GM19463 (cell line): ENCODE measurements around the gene SMYD3.
A peak's percentile ranks its signal among the peaks of the same experiment; 100 is the strongest.

Source experiments
- ATAC-seq: cut with Tn5 transposase; IDR thresholded peaks from one replicate; pipeline ENCODE4 v1.9.1; 2021; ENCODE audit warnings: mild to moderate bottlenecking, moderate library complexity; ENCODE audit not compliant: unreplicated experiment

Gene SMYD3

GRCh38 chr1:246122071-246122470 lies 385.0 kb downstream of the SMYD3 start:
- ATAC-seq = no peak

GRCh38 chr1:246121533-246121932 lies 385.5 kb downstream of the SMYD3 start:
- ATAC-seq = no peak

- ATAC-seq = peak; percentile 94
Measured at GRCh38 chr1:246117066-246117791, 389.9 kb downstream of the SMYD3 start.

- ATAC-seq = no peak
Measured at GRCh38 chr1:246114369-246114768, 392.7 kb downstream of the SMYD3 start.

GRCh38 chr1:246113555-246114095 lies 393.5 kb downstream of the SMYD3 start:
- no peak for ATAC-seq

- no peak for ATAC-seq
Measured at GRCh38 chr1:246111570-246111969, 395.5 kb downstream of the SMYD3 start.

GRCh38 chr1:246110343-246111219 lies 396.5 kb downstream of the SMYD3 start:
- no peak for ATAC-seq

GRCh38 chr1:246108278-246108925 lies 398.7 kb downstream of the SMYD3 start:
- no peak for ATAC-seq

GRCh38 chr1:246107516-246108277 lies 399.4 kb downstream of the SMYD3 start:
- no peak for ATAC-seq

- no peak for ATAC-seq
Measured at GRCh38 chr1:246106342-246106763, 400.7 kb downstream of the SMYD3 start.

- ATAC-seq = no peak
Measured at GRCh38 chr1:246104927-246105326, 402.2 kb downstream of the SMYD3 start.

- ATAC-seq = no peak
Measured at GRCh38 chr1:246099570-246099969, 407.5 kb downstream of the SMYD3 start.

GRCh38 chr1:246096356-246096755 lies 410.7 kb downstream of the SMYD3 start:
- no peak for ATAC-seq

GRCh38 chr1:246095443-246095842 lies 411.6 kb downstream of the SMYD3 start:
- ATAC-seq = no peak

GRCh38 chr1:246093230-246093629 lies 413.8 kb downstream of the SMYD3 start:
- no peak for ATAC-seq

- ATAC-seq = no peak
Measured at GRCh38 chr1:246092136-246092535, 414.9 kb downstream of the SMYD3 start.

- no peak for ATAC-seq
Measured at GRCh38 chr1:246091477-246091876, 415.6 kb downstream of the SMYD3 start.

GRCh38 chr1:246086191-246086590 lies 420.9 kb downstream of the SMYD3 start:
- ATAC-seq = no peak

- ATAC-seq = no peak
Measured at GRCh38 chr1:246083416-246083815, 423.7 kb downstream of the SMYD3 start.

GRCh38 chr1:246081856-246082668 lies 425.0 kb downstream of the SMYD3 start:
- ATAC-seq = no peak
